Measurements from ENCODE around the gene RPUSD3.
"Not testable (repeated sequence)": the region's sequence is repeated elsewhere in the genome, so short reads cannot be mapped to it uniquely, and the experiment has no call there.

DNA sequence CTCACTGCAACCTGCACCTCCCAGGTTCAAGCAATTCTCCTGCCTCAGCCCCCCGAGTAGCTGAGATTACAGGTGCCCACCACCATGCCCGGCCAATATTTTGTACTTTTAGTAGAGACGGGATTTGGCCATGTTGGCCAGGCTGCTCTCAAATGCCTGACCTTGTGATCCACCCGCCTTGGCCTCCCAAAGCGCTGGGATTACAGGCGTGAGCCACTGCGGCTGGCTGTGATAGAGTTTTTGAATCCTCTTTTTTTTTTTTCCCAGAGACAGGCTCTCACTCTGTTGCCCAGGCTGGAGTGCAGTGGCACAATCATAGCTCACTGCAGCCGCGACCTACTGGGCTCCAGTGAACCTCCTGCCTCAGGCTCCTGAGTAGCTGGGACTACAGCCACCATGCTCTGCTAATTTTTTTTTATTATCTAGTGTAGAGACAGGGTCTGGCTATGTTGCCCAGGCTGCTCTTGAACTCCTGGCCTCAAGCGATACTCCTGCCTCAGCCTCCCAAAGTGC is 21.4 kb upstream of the RPUSD3 start:
- TF ChIP-seq, protein P1, sequence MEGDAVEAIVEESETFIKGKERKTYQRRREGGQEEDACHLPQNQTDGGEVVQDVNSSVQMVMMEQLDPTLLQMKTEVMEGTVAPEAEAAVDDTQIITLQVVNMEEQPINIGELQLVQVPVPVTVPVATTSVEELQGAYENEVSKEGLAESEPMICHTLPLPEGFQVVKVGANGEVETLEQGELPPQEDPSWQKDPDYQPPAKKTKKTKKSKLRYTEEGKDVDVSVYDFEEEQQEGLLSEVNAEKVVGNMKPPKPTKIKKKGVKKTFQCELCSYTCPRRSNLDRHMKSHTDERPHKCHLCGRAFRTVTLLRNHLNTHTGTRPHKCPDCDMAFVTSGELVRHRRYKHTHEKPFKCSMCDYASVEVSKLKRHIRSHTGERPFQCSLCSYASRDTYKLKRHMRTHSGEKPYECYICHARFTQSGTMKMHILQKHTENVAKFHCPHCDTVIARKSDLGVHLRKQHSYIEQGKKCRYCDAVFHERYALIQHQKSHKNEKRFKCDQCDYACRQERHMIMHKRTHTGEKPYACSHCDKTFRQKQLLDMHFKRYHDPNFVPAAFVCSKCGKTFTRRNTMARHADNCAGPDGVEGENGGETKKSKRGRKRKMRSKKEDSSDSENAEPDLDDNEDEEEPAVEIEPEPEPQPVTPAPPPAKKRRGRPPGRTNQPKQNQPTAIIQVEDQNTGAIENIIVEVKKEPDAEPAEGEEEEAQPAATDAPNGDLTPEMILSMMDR (IDR thresholded peaks at IDR 0.05): not testable (repeated sequence)
- not testable (repeated sequence) for TF ChIP-seq POLR2A (IDR thresholded peaks at IDR 0.05)
